Ureter (tissue), 1 donor: ENCODE measurements around the gene CXCL14. TPM values are rescaled to one million over a fixed set of nuclear protein-coding genes. Genes with fewer than 3 reads are reported as not detected.
"Not testable (repeated sequence)": the region's sequence is repeated elsewhere in the genome, so short reads cannot be mapped to it uniquely, and the experiment has no call there.

Experiments used
- DNase-seq: peaks from one replicate; pipeline ENCODE4 v3.0.0-alpha.2; 2020; ENCODE audit warnings: low spot score
- total RNA-seq: library from RNA; stranded (reverse); gene quantifications from one replicate; pipeline ENCODE4 v1.2.4, GENCODE V29; 2023
- donor health status: DM: yes; HTN: yes; CAD: no.

CXCL14 gene
- total RNA-seq, 1 donor from 2014 or later, result 2.3 TPM

- DNase-seq, result no peak
Observed at GRCh38 chr5:135543485-135544304, 35.1 kb downstream of the CXCL14 start.

DNA sequence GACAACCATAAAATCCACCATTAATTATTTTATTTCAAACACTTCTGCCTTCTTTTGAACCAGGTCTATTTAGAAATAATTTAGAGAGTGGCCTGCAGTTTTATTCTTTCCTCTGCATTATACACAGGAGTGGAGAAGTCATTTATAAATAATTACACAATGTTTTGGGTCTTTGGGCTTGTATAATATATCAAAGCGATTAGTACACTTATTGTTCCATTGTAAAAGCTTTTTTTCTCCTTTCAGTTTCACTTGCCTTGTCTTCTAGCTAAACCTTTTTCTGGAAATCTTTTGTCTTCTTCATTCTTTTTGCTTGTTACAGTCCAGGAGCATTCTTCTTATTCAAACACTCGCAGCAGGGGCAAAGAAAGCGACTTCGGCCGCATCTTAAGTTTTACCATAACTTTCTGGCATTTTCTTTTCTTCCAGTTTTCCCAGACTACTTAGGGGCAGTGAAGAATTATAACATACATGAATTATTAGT is 35.7 kb downstream of the CXCL14 start:
- no peak for DNase-seq

GRCh38 chr5:135541807-135542502 is 36.8 kb downstream of the CXCL14 start:
- DNase-seq, result no peak

GRCh38 chr5:135539430-135540005 is 39.3 kb downstream of the CXCL14 start:
- DNase-seq, result peak; percentile 2

GRCh38 chr5:135538261-135538660 is 40.5 kb downstream of the CXCL14 start:
- no peak for DNase-seq

DNA sequence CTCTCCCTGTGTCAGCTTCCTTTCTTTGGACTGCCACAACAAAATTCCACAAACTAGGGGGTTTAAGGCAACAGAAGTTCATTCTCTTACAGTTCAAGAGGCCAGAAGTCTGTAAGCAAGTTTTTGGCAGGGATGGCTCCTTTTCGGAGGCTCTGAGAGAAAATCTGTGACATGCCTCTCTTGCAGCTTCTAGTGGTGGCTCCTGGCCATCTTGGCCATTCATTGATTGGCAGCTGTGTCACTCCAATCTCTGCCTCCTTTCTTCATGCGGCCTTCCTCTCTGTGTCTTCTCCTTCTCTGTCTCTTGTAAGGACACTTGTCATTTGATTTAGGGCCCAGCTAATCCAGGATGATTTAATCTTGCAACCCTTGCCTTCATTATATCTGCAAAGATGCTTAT is 41.0 kb downstream of the CXCL14 start:
- no peak for DNase-seq

DNA sequence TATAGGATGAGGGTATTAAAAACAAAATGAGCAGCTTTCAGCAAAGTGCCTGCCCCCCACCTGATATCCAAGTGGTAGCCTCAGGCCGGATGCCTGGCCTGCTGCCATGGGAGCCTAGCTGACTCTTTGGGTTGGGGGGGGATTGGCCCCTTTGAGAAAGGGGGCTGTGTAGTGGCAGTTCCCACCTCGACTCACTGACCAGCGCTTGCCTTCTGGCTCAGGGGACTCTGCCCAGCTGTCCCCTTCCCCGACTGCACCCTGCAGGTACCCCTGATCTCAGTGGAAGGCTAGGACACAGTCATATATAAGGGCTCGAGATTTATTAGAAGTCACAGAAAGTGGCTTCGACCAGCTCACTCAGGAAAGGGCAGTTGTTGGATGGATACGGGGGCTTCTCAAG is 41.5 kb downstream of the CXCL14 start:
- no peak for DNase-seq

DNA sequence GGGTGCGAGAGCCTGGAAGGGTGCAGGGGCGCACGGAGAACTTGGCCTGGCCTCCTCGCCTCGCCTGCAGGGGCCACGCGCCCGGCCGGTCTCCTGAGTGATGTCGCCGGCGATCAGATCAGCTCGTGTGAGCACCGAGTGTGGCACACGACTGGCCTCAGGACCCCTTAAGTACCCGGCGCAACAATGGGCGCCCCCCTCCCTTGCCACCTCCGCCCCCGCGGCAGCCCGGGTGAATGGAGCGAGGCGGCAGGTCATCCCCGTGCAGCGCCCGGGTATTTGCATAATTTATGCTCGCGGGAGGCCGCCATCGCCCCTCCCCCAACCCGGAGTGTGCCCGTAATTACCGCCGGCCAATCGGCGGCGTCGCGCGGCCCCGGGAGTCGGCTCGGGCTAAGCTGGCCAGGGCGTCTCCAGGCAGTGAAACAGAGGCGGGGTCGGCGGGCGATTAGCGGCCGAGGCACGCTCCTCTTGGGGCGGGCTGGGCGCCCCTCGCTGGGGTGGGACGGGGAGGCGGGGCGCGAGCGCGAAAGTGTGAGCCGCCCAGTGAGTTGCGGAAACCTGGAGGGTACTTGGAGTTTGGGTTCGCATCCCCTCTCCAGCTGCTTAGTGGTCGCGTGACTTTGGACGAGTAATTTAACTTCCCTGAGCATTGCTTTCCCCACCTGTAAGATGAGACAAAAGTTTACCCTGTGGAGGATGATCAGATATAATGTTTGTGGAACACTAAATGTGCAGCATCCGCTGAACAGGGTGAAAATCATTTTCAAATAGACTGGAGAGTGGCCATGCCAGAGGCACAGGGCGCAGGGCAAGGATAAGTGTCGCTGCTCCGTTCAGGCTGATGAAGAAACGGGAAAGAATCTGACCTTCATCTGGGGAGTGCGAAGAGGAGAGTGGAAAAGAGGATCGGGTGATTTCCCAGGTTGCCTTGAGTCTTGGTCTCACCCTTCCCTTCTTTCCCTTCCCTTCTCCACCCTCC is 42.7 kb downstream of the CXCL14 start, which contains the start of gene NEUROG1:
NEUROG1 (minus strand) TSS at position 145 of the 982 bp plus-strand sequence. CDS start 274 bp downstream, outside the sequence.
- no peak for DNase-seq

GRCh38 chr5:135535420-135535819 is 43.4 kb downstream of the CXCL14 start:
- no peak for DNase-seq

DNA sequence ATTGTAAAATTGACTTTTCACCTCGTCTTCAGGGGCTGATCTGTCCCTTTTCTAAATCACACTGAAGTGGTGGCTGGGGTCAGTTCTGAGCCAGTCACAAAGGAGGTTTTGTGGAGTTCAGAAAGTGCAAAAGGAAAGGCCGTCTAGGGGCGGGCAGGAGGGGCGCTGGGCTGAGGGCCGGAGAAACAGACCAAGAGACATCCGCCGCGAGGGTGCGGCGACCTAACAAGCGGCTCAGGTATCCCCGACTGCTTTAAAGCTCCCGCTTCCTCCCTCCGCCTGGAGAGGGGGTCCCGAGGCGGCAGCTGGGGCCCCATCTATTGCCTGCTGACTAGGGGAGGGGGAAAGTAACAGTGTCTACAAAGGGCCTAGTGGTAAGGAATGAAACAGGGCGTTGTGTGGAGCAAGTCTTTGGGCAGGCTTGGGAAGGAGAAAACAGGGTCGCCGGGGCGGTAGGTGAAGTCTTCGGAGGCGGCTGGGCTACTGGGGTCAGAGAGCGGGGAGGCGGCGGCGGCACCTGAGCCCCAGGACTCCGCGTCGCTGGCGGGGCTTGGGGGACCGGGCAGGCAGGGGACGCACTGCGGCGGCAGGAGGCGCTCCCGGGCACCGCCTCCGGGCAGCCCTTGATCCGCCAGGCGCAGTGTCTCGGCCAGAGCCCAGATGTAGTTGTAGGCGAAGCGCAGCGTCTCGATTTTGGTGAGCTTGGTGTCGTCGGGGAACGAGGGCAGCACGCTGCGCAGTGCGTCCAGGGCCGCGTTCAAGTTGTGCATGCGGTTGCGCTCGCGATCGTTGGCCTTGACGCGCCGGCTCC is 44.0 kb downstream of the CXCL14 start:
- no peak for DNase-seq

DNA sequence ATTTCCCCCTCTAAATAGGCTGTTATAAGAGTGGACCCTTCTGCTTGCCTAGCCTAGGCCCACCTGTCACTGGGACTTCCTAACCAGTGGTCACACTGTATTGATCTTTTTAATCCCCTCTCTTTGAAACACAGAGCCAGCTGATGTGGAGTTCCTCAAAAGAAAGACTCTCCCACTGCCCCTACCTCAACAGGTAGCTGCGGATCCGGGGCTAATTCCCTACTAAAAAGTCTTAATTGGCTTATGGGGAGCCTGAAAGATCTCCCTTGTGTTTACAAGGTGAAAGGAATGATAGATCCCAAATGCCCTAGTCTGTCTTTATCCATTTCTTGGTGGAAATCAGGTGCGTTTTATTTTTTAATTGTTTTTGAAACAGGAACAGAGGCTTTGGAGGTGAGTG is 45.0 kb downstream of the CXCL14 start:
- no peak for DNase-seq

DNA sequence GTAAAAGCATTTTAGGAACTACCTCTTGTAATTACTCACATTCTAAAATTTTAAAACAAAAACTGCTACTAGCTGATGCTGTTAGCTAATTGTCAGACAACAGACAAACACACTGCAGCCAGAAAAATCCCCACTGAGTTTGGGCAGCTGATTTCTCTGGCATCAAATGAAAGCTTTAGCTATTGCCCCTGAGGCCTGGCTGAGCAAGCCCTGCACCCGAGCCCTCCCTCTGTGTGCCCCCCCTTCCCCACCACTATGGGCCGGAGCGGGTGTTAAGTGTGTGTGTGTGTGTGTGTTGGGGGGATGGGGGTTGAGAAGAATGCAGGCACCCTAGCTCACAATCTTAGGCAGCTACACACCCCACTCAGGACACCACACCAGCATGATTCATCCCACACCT is 45.5 kb downstream of the CXCL14 start:
- no peak for DNase-seq

DNA sequence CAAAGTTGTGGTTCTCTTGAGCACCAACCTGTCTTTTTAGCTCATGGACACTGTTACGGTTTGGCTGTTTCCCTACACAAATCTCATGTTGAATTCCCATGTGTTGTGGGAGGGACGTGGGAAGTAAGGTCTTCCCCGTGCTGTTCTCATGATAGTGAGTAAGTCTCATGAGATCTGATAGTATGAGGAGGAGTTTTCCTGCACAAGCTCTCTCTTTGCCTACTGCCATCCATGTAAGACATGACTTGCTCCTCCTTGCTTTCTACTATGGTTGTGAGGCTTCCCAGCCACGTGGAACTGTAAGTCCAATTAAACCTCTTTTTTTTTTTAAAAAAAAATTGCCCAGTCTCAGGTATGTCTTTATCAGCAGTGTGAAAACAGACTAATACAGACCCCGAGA is 49.2 kb downstream of the CXCL14 start:
- not testable (repeated sequence) for DNase-seq

GRCh38 chr5:135526924-135527323 is 51.9 kb downstream of the CXCL14 start:
- DNase-seq, result peak; percentile 15

GRCh38 chr5:135521964-135522363 is 56.8 kb downstream of the CXCL14 start:
- DNase-seq, result no peak

Other genes with a start within 250 kb of the CXCL14 start
- 248 TPM for gene MACROH2A1, start 179.8 kb downstream of the CXCL14 start, total RNA-seq
- not detected for gene DCANP1, start 131.6 kb downstream of the CXCL14 start, total RNA-seq
- gene TIFAB, start 126.6 kb downstream of the CXCL14 start, total RNA-seq, result not detected
- not detected for gene NEUROG1, start 43.0 kb downstream of the CXCL14 start, total RNA-seq